LoVo (cell line): ENCODE measurements around the gene SPDYE5.
"Not testable (repeated sequence)": the region's sequence is repeated elsewhere in the genome, so short reads cannot be mapped to it uniquely, and the experiment has no call there.

Experiments used
- DNase-seq: peaks from one replicate; pipeline ENCODE4 v3.0.0-alpha.2; 2016; ENCODE audit warnings: low spot score

The SPDYE5 gene

GRCh38 chr7:75492020-75492419 is at the start of gene SPDYE5:
Gene SPDYE5 (plus strand): TSS chr7:75492320. CDS start chr7:75494048, 1,728 bp downstream.
- DNase-seq, result not testable (repeated sequence)

GRCh38 chr7:75442465-75443111 is 49.5 kb upstream of the SPDYE5 start:
- peak; percentile 14 for DNase-seq

- not testable (repeated sequence) for DNase-seq
Measured at GRCh38 chr7:75449946-75450345, 42.2 kb upstream of the SPDYE5 start.

- not testable (repeated sequence) for DNase-seq
Measured at GRCh38 chr7:75452494-75452955, 39.6 kb upstream of the SPDYE5 start.

GRCh38 chr7:75456403-75456802 is 35.7 kb upstream of the SPDYE5 start:
- DNase-seq, result not testable (repeated sequence)

GRCh38 chr7:75458034-75458433 is 34.1 kb upstream of the SPDYE5 start:
- DNase-seq, result not testable (repeated sequence)

GRCh38 chr7:75460541-75460940 is 31.6 kb upstream of the SPDYE5 start:
- not testable (repeated sequence) for DNase-seq

- not testable (repeated sequence) for DNase-seq
Measured at GRCh38 chr7:75470166-75470565, 22.0 kb upstream of the SPDYE5 start.

GRCh38 chr7:75477457-75477856 is 14.7 kb upstream of the SPDYE5 start:
- not testable (repeated sequence) for DNase-seq

- DNase-seq, result not testable (repeated sequence)
Measured at GRCh38 chr7:75480313-75480712, 11.8 kb upstream of the SPDYE5 start.

- not testable (repeated sequence) for DNase-seq
Measured at GRCh38 chr7:75485355-75485978, 6.7 kb upstream of the SPDYE5 start.

- peak; percentile 93 for DNase-seq
Measured at GRCh38 chr7:75485979-75486643, 6.0 kb upstream of the SPDYE5 start, which contains the start of gene POM121C. Gene POM121C (minus strand): TSS chr7:75486299. CDS start chr7:75441496, 44,803 bp downstream.

- DNase-seq, result not testable (repeated sequence)
Measured at GRCh38 chr7:75509033-75509432, 16.9 kb downstream of the SPDYE5 start.

GRCh38 chr7:75518842-75519241 is 26.7 kb downstream of the SPDYE5 start:
- not testable (repeated sequence) for DNase-seq

GRCh38 chr7:75521727-75522126 is 29.6 kb downstream of the SPDYE5 start:
- not testable (repeated sequence) for DNase-seq

- DNase-seq, result not testable (repeated sequence)
Measured at GRCh38 chr7:75527224-75527722, 35.2 kb downstream of the SPDYE5 start.

GRCh38 chr7:75531359-75531821 is 39.3 kb downstream of the SPDYE5 start:
- peak; percentile 54 for DNase-seq

- DNase-seq, result no peak
Measured at GRCh38 chr7:75532639-75533038, 40.5 kb downstream of the SPDYE5 start.

GRCh38 chr7:75533926-75534325 is 41.8 kb downstream of the SPDYE5 start:
- no peak for DNase-seq

- DNase-seq, result peak; percentile 9
Measured at GRCh38 chr7:75534727-75535307, 42.7 kb downstream of the SPDYE5 start.

GRCh38 chr7:75536491-75536890 is 44.4 kb downstream of the SPDYE5 start:
- DNase-seq, result no peak

- DNase-seq, result no peak
Measured at GRCh38 chr7:75536940-75537538, 44.9 kb downstream of the SPDYE5 start.
